Lung microvascular endothelial cell (primary cell): ENCODE results near the gene CACNA1D. TPM values are rescaled to one million over a fixed set of nuclear protein-coding genes. Genes with fewer than 3 reads are reported as not detected.
A peak's percentile ranks its signal among the peaks of the same experiment; 100 is the strongest.

Experiments
- DNase-seq, 2 donors: peaks; one replicate each; pipeline versions ENCODE4 v3.0.0 to v3.0.0-alpha.2; 2010; ENCODE audit warnings: low read depth in 2 of 2
- total RNA-seq: library from RNA; depleted of rRNA; stranded (reverse); fragments of >200 nt; gene quantifications from 2 replicates; pipeline ENCODE4 v1.2.1, GENCODE V29; 2014

CACNA1D gene
- total RNA-seq, 1 donor from 2014 or later = not detected

DNA sequence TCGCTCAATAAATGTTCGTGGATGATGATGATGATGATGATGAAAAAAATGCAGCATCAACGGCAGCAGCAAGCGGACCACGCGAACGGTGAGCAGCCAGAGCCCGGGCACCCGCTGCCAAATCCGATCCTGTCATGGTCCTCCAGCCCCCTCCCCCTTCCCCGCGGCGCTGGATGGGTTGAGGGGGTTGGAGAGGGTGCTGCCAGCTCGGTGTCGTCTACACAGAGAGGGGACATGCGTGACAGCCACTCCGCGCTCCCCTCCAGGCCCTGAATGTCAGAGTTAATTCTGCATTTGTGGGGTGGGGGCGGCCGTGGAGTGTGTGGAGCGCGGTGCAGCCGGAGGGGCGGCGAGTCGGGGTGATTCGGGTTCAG, 722 bp downstream of the CACNA1D start:
- DNase-seq = no peak

DNA sequence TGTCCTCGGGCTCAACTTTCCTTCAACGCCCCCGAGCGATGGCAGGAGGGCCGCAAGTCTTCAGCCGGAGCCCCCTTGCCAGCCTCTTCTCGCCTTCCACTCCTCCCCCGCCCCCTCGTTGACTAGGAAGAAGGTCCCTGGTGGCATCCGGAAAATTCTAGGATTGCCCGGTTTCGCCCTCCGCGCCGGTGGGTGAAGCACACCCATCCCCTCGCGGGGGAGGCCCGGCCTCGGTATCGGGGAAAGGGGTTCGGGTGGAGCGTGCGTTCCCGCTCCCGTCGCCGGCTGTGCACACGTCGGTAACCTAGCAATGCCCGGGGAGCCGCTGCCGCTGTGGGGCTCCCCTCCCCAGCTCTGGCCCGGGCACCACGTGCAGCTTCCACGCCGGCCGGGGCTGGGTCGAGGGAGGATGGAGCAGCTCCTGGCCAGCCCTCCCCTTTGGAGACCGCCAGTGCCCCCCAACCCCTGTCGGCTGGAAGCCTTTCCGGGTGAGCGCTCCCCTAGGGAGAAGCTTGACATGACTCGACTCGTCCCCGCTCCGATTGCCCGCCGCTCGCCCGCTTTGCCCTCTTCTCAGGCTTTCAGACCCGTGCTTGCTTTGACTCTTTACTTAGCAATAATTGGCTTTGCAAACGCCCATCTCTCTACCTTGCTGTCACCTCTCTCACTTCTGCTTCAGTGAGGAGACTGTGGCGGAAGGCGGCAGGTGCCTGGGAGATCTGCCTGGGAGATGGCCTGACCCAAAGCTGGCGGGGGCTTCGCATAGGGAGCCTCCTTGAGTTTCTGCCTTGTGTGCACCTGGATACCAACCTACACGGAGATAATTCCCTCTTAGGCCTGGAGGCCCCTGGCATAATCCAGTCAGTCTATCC, 1.3 kb downstream of the CACNA1D start:
- no peak for DNase-seq

DNA sequence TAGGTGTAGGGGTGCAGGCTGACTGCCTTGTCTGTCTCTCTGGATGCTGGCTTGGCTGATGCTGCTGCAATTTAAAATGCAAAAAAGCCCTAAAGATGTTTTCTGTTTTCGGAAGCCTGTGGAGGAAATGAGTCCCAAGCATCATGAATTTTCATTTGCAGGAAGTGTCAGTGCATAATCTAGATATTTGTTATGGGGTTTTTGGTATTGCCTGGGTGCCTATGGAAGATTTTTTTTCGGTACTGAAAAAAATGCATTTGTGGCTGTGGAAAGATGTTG, 1.9 kb downstream of the CACNA1D start:
- DNase-seq = no peak

DNA sequence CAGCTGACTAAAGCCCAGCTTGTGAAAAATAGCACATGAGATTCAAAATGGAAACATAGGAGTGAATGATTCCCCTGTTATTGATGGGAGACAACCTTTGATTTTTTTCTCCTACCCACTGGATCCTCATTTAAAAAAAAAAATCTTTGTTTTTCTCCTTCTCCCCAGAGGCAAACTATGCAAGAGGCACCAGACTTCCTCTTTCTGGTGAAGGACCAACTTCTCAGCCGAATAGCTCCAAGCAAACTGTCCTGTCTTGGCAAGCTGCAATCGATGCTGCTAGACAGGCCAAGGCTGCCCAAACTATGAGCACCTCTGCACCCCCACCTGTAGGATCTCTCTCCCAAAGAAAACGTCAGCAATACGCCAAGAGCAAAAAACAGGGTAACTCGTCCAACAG, 2.6 kb downstream of the CACNA1D start:
- DNase-seq = no peak

DNA sequence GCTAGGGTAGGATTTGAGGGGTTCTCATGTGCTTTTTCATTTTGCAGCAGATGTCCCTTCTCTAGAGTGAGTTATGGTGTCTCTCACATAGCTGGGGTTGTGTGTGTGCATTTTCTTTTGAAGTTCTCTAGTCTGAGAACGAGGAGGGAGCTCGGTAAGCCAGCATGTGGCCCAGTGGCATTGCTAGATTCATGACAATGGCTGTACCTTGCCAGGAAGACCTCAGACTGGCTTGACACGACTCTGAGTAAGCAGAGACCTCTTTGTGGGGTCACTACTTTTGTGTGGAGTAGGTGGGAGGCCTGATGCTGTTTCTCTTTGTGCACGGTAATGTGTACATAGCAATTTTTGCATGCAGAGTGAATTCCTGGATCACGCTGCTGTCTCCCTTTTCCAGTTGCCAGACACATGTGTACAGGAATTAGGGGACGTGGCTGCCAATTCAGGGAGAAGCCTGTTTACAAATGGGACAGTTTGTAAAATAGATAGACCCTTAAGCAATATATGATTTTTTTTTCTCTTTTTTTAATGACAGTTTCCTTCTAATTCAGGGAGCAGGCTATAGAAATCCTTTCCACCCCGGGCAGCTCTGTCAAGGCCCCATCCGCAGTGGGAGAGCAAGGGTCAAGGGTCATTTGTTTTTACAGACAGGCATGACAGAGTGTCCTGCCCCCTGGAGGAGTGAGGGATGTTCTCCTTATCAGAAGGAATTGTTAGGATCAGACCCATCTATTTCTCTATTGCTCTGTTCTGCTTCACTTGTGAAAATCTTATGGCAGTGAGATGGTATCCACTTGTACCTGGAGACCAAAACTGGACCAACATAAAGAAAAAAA, 4.6 kb downstream of the CACNA1D start:
- no peak for DNase-seq

DNA sequence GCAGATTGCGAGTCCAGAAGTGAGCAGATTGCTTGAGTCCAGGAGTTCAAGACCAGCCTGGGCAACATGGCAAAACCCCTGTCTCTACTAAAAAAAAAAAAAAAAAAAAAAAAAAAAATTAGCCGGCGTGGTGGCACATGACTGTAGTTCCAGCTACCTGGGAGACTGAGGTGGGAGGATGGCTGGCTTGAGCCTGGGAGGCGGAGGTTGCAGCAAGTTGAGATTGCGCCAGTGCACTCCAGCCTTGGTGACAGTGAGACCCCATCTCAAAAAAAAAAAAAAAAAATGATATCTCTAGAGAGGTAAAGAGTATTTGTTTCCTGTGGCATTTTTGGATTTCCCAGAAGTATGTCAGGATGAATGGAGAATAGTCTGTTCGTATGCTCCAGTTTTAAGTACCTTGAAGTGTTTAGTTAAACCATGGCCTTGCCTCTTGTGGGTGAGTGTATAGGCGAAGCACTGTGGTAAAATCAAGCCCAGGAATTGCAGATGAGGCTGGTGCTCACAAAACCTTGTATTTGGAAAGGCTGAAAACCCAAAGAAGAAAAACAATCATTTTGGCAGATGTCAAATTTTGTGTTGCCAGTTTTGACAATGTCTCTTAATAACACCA, 5.9 kb downstream of the CACNA1D start:
- no peak for DNase-seq

DNA sequence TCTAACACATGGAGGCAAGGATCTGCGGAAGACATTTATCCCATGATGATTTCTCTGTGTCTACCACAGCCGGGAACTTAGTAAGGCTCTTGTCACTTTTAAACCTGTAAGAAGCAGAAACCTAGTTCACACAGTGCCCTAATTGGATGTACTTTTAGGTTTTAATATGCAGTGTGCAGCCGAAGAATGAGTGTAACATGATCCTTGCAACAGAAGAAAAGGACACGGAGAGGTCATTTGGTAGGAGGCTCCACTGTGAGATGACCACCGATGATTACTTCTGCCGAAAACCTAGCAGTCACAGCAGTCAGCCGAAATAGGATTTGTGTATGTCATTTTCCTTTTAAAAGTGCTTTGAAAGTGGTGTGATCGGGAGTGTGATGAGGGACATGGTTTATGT, 6.8 kb downstream of the CACNA1D start:
- DNase-seq = no peak

DNA sequence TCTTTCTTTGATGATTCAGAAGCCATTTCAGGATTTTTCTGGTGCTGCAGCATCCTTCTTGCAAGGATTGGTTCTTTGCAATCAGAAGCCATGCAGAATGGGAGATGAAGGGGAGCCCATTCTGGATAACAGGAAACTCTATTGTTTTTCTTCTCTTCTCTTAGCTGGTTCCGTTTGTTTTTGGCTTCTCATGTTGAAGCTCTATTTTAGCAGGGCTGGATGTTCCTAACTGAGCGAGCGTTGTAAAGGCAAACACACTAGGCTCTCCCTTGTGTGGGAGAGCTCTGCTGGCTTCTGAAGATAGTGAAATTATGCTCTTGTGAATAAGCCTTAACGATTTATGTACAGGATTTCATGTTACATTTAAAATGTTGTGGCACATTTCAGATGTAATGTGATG, 8.3 kb downstream of the CACNA1D start:
- no peak for DNase-seq

DNA sequence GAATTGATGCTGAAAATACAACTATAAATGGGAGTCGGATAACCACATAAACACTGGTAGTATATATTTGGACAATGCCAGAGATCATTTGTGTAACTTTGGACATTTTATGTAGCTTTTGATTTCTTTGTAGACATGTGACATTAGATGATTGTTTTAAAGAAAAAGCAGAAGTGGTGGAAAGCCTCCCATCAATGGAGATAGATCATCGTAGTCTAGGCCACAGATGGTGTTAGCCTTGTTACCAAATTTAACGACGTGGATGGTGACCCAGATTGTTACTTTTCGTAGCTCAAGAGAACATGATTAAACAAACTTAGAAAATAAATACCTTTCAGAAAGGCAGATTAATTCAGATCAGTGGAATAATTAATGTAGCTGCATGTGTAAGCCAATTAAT, 8.8 kb downstream of the CACNA1D start:
- no peak for DNase-seq

DNA sequence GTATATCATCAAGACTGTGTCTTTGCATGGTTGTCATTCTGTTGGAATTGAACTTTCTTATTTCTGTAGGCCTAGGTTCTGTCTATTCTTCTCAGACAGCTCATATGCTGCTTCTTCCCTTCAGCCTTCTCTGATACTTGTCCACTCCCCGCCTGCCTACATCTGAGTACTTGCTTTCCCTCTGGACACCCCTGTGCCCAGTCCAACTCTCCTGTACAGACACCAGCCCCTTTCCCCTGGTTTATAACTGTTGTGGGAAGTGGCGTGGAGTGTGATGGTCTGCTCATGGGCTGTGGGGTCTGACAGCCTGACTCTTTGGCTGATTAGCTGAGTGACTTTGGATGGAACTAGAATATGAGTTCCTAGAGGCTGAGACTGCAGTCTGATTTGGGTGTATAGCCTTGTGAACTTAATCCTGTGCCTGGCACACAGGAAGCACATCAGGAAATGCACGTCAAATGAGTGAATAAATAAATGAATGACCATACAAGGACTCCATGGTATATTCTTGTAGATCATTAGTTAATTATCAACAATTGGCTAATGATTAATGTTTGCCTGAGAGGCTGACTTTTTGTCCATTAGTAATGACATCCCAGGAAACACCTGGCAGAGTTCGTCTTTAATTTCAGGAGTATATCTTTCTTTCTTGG, 11.8 kb downstream of the CACNA1D start:
- no peak for DNase-seq

DNA sequence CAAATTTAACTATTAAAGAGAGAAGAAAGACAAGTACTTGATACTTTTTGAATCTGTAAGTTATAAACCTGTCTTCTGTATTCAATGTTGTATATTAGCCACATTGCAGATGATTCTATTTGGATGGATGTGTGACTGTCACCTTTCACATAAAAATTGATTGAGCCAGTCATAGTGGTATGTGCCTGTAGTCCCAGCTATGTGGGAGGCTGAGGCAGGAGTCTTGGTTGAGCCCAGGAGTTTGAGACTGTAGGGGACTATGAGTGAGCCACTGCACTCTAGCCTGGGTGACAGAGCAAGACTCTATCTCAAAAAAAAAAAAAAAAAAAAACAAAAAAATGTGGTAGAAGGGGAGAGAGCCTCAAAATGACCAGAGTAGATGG, 12.3 kb downstream of the CACNA1D start:
- no peak for DNase-seq

DNA sequence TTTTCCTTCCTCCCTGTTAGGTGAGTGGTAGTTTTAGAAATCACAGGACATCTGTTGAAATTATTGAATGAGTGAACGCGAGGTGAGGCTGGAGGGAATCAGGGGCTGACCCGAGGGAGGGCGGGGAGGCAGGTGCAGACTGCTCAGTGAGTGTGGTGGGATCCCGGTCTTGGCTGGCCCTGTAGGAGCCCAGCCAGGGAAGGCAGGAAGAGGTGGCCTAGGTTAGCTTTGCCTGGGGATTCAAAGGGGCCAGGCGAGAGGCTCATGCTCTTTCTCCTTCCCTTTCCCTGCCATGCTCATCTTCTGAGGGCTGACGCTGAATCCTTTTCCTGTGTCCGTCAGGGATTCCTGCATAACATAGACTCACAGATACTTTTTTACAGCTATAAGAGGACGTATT, 15.1 kb downstream of the CACNA1D start:
- DNase-seq = no peak

DNA sequence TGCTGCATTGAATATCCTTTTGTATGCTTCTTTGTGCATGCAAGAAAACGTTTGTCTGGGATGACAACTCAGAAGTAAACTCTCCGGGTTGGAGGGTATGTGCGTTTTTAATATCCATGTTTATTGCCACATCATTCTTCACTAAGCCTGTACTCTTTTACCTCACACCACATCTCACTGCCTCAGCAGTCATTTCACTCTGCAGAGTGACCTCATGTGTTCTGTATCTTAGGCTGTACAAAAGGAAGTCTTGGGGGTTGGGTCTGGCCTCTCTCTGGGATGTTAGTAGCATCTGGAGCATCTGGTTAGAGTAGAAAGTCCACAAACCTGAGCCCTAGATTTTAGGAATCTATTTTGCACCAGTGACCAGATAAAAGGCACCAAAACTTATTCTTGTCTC, 16.1 kb downstream of the CACNA1D start:
- no peak for DNase-seq

DNA sequence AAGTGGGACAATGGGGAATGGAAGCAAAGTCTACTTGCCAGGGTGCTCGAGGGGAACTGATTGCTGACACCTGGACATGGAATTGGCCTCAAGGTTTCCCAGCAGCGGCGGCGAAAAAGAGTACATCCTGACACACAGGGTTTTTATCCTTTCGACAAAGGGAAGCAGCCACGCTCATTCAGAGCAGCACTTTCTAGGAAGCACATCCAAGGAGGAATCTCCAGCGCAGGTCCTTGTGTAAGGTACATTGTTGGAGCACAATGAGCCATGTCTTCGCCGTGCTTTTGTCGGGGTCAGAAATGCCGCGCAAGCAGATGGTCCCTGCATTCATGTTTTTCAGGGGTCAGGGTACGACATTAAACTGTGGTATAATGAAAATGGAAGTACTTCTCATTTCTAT, 16.8 kb downstream of the CACNA1D start:
- no peak for DNase-seq

DNA sequence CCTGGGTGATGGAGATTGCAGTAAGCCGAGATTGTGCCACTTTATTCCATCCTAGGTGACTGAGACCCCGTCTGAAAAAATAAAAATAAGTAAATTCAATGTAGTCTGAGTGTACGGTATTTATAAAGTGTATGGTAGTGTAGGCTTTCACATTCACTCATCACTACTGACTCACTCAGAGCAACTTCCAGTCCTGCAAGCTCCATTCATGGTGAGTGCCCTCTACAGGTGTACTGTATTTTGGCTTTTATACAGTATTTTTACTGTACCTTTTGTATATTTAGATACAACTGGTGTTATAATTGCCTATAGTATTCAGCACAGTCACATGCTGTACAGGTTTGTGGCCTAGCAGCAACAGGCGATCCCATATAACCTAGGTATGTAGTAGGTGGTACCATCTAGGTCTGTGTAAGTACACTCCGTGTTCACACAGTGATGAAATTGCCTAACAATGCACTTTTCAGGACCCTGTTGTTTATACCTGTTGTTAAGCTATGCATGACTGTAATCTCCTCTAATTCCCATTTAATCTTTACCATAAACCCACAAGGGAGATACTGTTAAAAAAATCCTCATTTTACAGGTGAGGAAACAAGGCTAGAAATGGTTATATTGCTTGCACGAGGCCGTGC, 19.3 kb downstream of the CACNA1D start:
- peak in 1 of 2 donors; percentile 7 for DNase-seq

DNA sequence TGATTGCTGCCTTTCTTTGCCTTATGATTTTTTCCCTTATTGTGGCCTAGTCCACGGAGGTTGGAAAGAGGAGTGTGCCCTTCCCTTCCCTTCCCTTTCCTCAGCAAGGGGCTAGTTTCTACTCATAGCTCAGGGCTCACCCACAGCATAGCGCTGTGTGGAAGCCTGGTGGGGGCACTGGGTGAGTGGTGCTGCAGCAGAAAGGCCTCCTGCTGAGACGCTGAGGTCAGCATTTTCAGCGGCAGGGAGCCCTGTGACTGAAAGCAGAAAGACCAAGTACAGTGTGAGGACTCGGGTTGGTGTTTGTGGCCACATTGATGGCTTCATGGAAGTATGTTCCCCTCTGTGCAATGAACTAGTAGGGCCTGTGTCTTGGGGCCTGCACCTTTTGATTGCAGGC, 21.9 kb downstream of the CACNA1D start:
- no peak for DNase-seq

DNA sequence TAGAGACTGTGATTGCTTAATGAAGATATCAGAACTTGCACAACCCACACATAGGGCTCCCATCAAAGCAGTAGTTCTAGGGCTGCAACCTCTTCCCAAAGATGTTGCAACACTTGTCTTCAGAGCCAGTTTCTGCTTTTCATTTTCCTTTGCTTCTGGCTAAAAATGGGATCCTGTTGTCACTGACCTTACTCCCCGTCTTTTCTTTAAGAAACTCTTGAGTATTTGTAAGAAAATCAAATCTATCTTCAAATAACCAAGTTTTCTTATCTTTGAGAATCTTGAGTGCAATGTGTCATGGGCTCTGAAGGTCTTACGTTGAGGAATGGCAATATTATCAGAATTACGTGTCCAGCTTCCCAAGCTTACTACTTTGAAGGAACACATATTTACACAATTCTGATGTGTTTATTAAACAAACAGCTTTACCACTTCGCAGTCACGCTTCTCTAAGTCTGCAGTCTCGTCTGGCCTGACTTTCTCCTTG, 24.1 kb downstream of the CACNA1D start:
- DNase-seq = no peak

DNA sequence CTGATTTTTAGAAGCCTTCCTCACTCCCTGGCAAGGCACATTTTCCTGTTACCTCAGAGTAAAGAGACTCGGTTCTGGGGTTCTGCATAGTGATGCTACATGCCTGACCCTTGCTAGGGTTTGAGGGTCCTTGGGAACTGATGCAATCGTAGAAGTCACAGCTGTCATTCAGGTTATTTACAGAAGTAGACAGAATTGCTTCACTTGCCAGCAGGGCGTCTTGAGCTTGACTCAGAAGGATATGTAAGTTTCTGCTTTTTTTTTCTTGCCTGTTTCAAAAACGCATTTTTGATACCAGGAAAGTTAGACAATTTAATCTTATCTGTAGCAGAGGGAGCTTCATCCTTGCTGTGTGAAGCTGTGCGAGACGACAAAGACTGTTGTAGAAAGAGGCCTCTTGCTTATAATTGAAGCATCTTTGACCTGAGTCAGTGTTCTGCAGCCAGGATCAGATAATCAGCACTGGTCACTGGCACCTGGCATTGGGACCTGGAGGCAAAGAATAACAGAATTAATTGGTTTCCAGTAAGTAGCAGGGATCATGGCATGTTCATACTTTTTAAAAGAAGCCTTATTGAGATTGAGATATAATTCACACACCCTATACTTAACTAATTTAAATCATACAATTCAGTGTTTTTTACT, 24.8 kb downstream of the CACNA1D start:
- no peak for DNase-seq

DNA sequence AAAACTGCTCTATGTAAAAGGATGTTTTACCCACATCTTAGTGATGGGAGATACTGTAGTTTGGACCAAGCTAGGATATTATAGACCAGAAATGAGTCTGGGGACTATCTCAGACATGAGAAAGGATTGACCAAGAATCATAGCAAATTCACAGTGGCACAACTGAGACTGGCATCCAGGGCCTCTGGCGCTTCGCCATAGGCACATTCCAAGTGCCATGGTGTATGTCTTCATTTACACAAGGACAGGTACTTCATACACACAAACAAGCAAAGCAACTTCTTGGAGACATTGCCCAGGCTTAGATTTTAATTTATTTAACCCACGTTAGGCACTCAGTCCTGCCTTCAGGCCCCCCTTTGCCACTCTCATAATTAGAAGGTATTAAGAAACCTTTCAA, 28.9 kb downstream of the CACNA1D start:
- DNase-seq = no peak

DNA sequence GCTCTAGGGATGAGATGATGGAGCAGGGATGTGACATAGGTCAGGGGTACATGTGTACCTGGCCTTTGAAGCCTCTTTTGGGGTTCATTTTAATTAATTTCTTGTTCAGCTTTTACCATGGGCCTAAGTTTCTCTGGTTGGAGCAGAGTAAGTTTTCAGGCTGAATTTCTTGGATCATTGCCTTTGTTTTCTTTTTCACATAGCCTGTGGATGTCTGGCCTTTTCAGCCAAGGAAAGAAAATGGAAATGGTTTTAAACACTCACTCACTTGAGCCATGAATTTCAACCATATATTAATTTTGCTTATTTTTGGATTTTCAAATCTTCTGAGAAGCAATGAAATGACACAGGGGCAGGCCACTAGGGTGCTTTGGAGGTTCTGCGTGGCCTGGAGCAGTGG, 30.2 kb downstream of the CACNA1D start:
- DNase-seq = no peak
